Measurements from ENCODE around the gene ELP5.

Gene ELP5

GRCh38 chr17:7258731-7259554 lies 6.9 kb downstream of the ELP5 start:
- TF ChIP-seq CTCF (IDR thresholded peaks at IDR 0.05; ENCODE audit: borderline replicate concordance, insufficient read depth, low read depth, low read length): no peak
- H3K4me3 ChIP-seq (ENCODE audit: low read depth, low read length): no peak overlapping the region

- H3K4me3 ChIP-seq (ENCODE audit: low read depth, low read length): no peak overlapping the region
- TF ChIP-seq CTCF (IDR thresholded peaks at IDR 0.05; ENCODE audit: borderline replicate concordance, insufficient read depth, low read depth, low read length): no peak
These were observed 7.5 kb downstream of the ELP5 start for GRCh38 chr17:7259555-7259889.

- no peak for TF ChIP-seq CTCF (IDR thresholded peaks at IDR 0.05; ENCODE audit: borderline replicate concordance, insufficient read depth, low read depth, low read length)
- H3K4me3 ChIP-seq (ENCODE audit: low read depth, low read length): no peak overlapping the region
These were observed 8.1 kb downstream of the ELP5 start for GRCh38 chr17:7260151-7260550.

- H3K4me3 ChIP-seq (ENCODE audit: low read depth, low read length): peak overlapping the region; percentile 40
These were observed 8.8 kb downstream of the ELP5 start for GRCh38 chr17:7260651-7261378.

GRCh38 chr17:7261379-7262191 lies 9.6 kb downstream of the ELP5 start:
- TF ChIP-seq CTCF (IDR thresholded peaks at IDR 0.05; ENCODE audit: borderline replicate concordance, insufficient read depth, low read depth, low read length): no peak
- peak overlapping the region; percentile 40 for H3K4me3 ChIP-seq (ENCODE audit: low read depth, low read length)

More at GRCh38 chr17:7260651-7261378, 8.8 kb downstream of the ELP5 start:
- TF ChIP-seq CTCF (IDR thresholded peaks at IDR 0.05; ENCODE audit: borderline replicate concordance, insufficient read depth, low read depth, low read length): no peak

- H3K4me3 ChIP-seq (ENCODE audit: low read depth, low read length): peak within 1 kb of the TSS; percentile 40
These were observed 10.3 kb downstream of the ELP5 start, which contains the start of gene CLDN7 for GRCh38 chr17:7262192-7262934. Gene CLDN7, minus strand, starts transcription at chr17:7262478. Its CDS starts 435 bp downstream, at chr17:7262043.

More at GRCh38 chr17:7262192-7262934, 10.3 kb downstream of the ELP5 start, which contains the start of gene CLDN7:
- no peak for TF ChIP-seq CTCF (IDR thresholded peaks at IDR 0.05; ENCODE audit: borderline replicate concordance, insufficient read depth, low read depth, low read length)
